Epithelial cell of esophagus (primary cell): ENCODE measurements around the gene CYTH4.

ENCODE experiments used
- DNase-seq: peaks from one replicate; pipeline ENCODE4 v3.0.0; 2010; ENCODE audit warnings: low read depth
- H3K4me3 ChIP-seq: 2 replicates; pipeline ENCODE4 v1.5.1; 2011; ENCODE audit warnings: mild to moderate bottlenecking, low read length, control low read depth
- CTCF ChIP-seq: IDR thresholded peaks from 2 replicates; pipeline ENCODE4 v1.5.1; 2011; ENCODE audit warnings: low read depth, mild to moderate bottlenecking, low read length, control low read depth, inconsistent platforms; ENCODE audit not compliant: insufficient read depth; ENCODE audit errors: missing control alignments

Gene CYTH4

DNA sequence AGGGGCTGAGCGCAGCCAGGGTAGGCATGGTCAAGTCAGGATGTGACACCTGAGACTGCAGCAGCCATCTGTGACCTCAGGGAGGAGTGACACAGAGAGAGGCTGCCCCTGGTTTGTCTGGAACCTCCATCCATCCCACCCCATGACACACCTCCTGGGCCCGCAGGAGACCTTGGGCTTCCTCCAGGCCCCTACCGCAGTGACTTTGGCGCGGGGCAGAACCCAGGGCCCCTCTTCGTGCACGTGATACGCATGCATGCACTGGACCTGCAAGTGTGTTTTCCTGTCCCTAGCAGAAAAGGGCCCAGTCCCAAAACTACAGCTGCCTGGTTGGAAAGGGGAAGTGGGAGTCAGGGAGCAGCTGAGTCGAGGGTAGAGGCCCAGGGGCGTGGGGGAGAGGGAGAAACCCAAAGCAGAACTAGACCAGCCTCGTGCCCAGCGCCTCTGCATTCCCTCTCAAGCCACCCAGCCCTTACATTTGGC is 7.9 kb upstream of the CYTH4 start:
- H3K4me3 ChIP-seq: no peak overlapping the region
- TF ChIP-seq CTCF: no peak
- DNase-seq: no peak

- no peak for DNase-seq
- H3K4me3 ChIP-seq: no peak overlapping the region
- TF ChIP-seq CTCF: no peak
These were observed 7.2 kb upstream of the CYTH4 start for GRCh38 chr22:37275134-37275533.

- no peak for TF ChIP-seq CTCF
- no peak overlapping the region for H3K4me3 ChIP-seq
- DNase-seq: no peak
These were observed 6.7 kb upstream of the CYTH4 start for GRCh38 chr22:37275622-37276021.

DNA sequence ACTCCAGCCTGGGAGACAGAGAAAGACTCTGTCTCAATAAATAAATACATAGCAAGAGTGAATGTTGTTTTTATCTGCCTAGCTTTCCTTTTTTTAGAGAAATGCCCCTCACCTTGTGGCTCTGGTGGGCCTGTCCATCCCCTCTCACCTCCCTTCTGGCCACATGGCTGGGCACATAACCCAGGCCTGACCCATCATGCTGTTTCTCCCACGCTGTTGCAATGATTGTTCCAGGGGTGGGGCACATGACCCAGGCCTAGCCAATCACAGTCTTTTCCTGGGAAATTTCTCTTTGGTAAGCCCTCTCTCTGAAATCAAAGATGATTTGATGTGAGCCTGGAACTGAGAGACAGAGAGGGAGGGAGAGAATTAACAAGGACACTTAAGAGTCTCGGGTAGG is 5.5 kb upstream of the CYTH4 start:
- DNase-seq: no peak
- H3K4me3 ChIP-seq: no peak overlapping the region
- TF ChIP-seq CTCF: no peak

DNA sequence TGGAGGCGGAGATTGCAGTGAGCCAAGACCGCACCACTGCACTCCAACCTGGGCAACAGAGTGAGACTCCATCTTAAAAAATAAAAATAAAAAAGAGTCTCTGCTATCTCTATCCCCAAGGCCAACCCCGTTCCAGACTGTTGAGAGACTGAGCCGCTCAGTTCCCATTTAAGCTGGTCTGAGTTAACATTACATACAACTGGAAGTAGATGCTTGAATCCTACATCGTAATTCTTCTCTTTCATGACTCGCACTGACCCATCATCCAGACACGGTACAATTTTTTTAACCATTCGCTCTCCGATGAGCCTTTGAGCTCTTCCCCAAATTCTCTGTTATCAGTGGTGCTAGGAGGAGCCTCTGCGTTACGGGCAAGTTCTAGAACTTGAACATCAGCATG is 4.9 kb upstream of the CYTH4 start:
- no peak for TF ChIP-seq CTCF
- DNase-seq: no peak
- H3K4me3 ChIP-seq: no peak overlapping the region

- DNase-seq: no peak
- TF ChIP-seq CTCF: no peak
- no peak overlapping the region for H3K4me3 ChIP-seq
These were observed 4.0 kb upstream of the CYTH4 start for GRCh38 chr22:37278261-37278660.

DNA sequence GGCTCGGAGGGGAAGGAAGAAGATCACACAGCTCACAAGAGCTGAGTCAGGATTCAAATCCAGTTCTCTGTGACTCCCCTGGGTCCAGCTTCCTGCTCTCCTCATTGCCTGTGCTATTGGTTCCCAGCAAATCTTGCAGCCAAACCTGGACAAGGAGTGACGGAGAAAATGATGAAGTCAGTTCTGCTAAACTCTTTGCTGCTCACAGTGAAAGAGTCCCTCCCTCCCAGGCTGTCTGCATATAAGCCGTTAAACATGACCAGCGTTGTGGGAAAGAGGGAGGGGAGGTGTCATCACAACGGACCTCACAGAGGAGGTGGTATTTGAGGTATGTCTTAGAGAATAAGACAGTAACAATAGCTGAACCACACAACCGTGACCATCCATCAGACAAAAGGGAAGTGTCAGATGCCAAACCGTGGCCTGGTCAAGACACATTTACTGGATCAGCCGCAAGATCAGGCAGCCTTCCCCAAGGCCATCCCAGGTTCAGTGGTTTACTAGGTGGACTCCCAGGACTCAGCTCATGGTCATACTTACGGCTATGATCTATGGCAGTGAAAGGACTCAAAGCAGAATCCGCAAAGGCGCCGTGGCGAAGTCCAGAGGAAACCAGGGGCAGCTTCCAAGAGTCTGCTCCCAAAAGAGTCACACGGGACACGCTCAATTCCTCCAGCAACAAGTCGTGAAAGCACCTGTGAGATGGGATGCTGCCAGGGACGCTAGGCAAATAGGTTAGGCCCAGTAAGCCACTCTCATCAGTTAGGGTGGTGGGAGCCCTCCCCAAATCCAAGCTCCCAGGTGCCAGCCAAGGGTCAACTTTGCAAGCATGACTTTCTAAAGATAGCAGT is 2.8 kb upstream of the CYTH4 start:
- H3K4me3 ChIP-seq: no peak overlapping the region
- TF ChIP-seq CTCF: no peak
- DNase-seq: no peak
